Measurements from ENCODE around the gene TLR6. TPM values are rescaled to one million over a fixed set of nuclear protein-coding genes. Genes with fewer than 3 reads are reported as not detected.

The TLR6 gene
- total and polyA plus RNA-seq, 3 experiments from 2014 or later = 1.2 to 1.3 (median 1.2) TPM

GRCh38 chr4:38774181-38774955, 82.2 kb downstream of the TLR6 start:
- H3K4me3 ChIP-seq (ENCODE audit: low read length) = no peak overlapping the region
- no peak overlapping the region for H3K27ac Mint-ChIP-seq
- H3K36me3 ChIP-seq (ENCODE audit: insufficient read depth, low read length) = no peaks in the 10 kb centered on the region
- H3K27me3 ChIP-seq (ENCODE audit: insufficient read depth, low read length, poor library complexity, severe bottlenecking) = peaks cover 4% of the 10 kb centered on the region
- peaks cover 10 to 48% of the 10 kb centered on the region in 2 donors for H3K27me3 Mint-ChIP-seq
- H3K9me3 ChIP-seq (ENCODE audit: low read length) = no peaks in the 10 kb centered on the region
- CTCF ChIA-PET = interaction anchor here (3.6 to 6.9 kb wide), 2 partner anchors 8 to 15 kb away, joined by 17 to 43 read pairs; partner anchors contain the start of gene TLR10
- no peaks in the 10 kb centered on the region for H3K4me1 Mint-ChIP-seq
- H3K4me3 Mint-ChIP-seq = no peak overlapping the region
- no peak overlapping the region for H3K27ac ChIP-seq (ENCODE audit: low read depth, low read length)
- POLR2A ChIA-PET = no interaction called here
- peaks cover 0 to 6% (median 1%) of the 10 kb centered on the region in 3 donors for H3K36me3 Mint-ChIP-seq
- H3K9me3 Mint-ChIP-seq = peaks cover 0 to 7% (median 0%) of the 10 kb centered on the region in 5 donors
- no peaks in the 10 kb centered on the region for H3K4me1 ChIP-seq (ENCODE audit: insufficient read depth, low read length)
- no peak for DNase-seq

Other genes with a start within 250 kb of the TLR6 start
- gene KLF3, start 192.6 kb downstream of the TLR6 start, total RNA-seq = 10 to 100 TPM; 15.2 to 17.1 TPM
- 72.9 TPM for gene KLF3, start 192.6 kb downstream of the TLR6 start, polyA plus RNA-seq
- not detected for gene TLR10, start 73.8 kb downstream of the TLR6 start, total RNA-seq
- gene TLR10, start 73.8 kb downstream of the TLR6 start, polyA plus RNA-seq = not detected
- 1 to 10 TPM; 1.3 to 2.1 TPM for gene TLR1, start 52.0 kb downstream of the TLR6 start, total RNA-seq
- gene TLR1, start 52.0 kb downstream of the TLR6 start, polyA plus RNA-seq = 9.8 TPM
- under 1 TPM in 1 of 2 experiments, not detected in 1; 0.31 TPM for gene FAM114A1, start 11.0 kb upstream of the TLR6 start, total RNA-seq
- not detected for gene FAM114A1, start 11.0 kb upstream of the TLR6 start, polyA plus RNA-seq
- 1 to 10 TPM; 6.7 to 7.3 TPM for gene TMEM156, start 175.6 kb upstream of the TLR6 start, total RNA-seq
- 24.3 TPM for gene TMEM156, start 175.6 kb upstream of the TLR6 start, polyA plus RNA-seq
- 10 to 100 TPM; 11.7 to 13.0 TPM for gene KLHL5, start 205.4 kb upstream of the TLR6 start, total RNA-seq
- 8.3 TPM for gene KLHL5, start 205.4 kb upstream of the TLR6 start, polyA plus RNA-seq